Measurements from ENCODE around the gene TPRX1. TPM values are rescaled to one million over a fixed set of nuclear protein-coding genes. Genes with fewer than 3 reads are reported as not detected.

Gene TPRX1
- total and polyA plus RNA-seq, 2 donors (not counting 3 experiments of a cell fraction or from before 2014, with no cell fraction given): not detected

DNA sequence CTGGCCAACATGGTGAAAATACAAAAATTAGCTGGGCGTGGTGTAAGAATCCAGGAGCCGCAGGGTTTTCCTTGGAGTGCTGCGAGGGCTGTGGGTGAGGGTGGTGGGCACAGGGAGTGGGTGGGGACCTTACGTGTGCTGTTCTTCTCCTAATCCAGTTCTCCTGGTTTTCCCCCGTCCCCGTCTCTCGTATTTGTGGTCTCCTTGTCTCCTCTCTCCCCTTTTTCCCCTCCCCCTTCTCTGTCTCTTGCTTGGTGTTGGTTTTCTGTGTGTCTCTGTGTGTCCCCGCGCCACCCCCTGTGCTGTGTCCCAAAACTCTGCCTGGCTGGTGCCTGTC lies 24.2 kb downstream of the TPRX1 start:
- no peaks in the 10 kb centered on the region for H3K27me3 ChIP-seq (ENCODE audit: control insufficient read depth in 2 of 2, insufficient read depth in 2 of 2, low read length in 2 of 2)
- intact Hi-C loops (cut with micrococcal nuclease): no loop called here
- peaks cover 14% of the 10 kb centered on the region for H3K4me1 ChIP-seq (ENCODE audit: control insufficient read depth, extremely low read depth, insufficient read depth, low read length)
- H3K9me3 ChIP-seq (replicated peaks; ENCODE audit: control insufficient read depth, insufficient read depth, low read length): no peaks in the 10 kb centered on the region
- DNase-seq (ENCODE audit: low read depth, low spot score): no peak
- dilution Hi-C loops (cut with MboI; ENCODE audit: extremely low pct_ligation_motif_present, low sequenced_read_pairs): no loop called here
- H4K20me1 ChIP-seq (replicated peaks; ENCODE audit: control insufficient read depth, extremely low read depth, insufficient read depth, low read length): no peaks in the 10 kb centered on the region
- no peak for FAIRE-seq
- no peak overlapping the region for H3K27ac ChIP-seq (ENCODE audit: insufficient read depth, low read depth, low read length)
- no peaks in the 10 kb centered on the region for H3K9me1 ChIP-seq (replicated peaks; ENCODE audit: control insufficient read depth, extremely low read depth, insufficient read depth, low read length)
- no peak overlapping the region for H3K4me2 ChIP-seq (ENCODE audit: insufficient read depth, low read length)
- ChIA-PET POLR2A (no interaction called here), CTCF (interaction anchor here (1.1 to 1.4 kb wide), 3 partner anchors 9 to 68 kb away, joined by 5 to 7 read pairs (median 5); partner anchors contain the start of gene EHD2)
- H3K4me3 ChIP-seq (replicated peaks in 1 of 3; ENCODE audit: insufficient read depth in 1 of 3, low read depth in 1 of 3, low read length in 3 of 3): no peak overlapping the region
- no peak overlapping the region for H3K9ac ChIP-seq (replicated peaks; ENCODE audit: extremely low read depth, insufficient read depth, low read length)
- H2AFZ ChIP-seq (ENCODE audit: low read depth, low read length): no peak overlapping the region
- BruUV-seq (replicated peaks): no TSS peak
- no peak for TF ChIP-seq POLR2AphosphoS5 (IDR thresholded peaks at IDR 0.05; ENCODE audit: insufficient read depth, low read depth, low read length)
- no peak for TF ChIP-seq CTCF (IDR thresholded peaks at IDR 0.05; ENCODE audit: extremely low read depth in 1 of 2, insufficient read depth in 1 of 2, low read depth in 1 of 2, low read length in 2 of 2)
- TF ChIP-seq MAX (IDR thresholded peaks at IDR 0.05; ENCODE audit: insufficient read depth, insufficient read length): no peak
- TF ChIP-seq POLR2A (IDR thresholded peaks at IDR 0.05; ENCODE audit: low read depth, low read length): no peak
- no peak for TF ChIP-seq FOS (IDR thresholded peaks at IDR 0.05; ENCODE audit: borderline replicate concordance, insufficient read depth, low read length)
- no peak for TF ChIP-seq JUN (IDR thresholded peaks at IDR 0.05; ENCODE audit: borderline replicate concordance, insufficient read depth, insufficient read length, low read depth)
- TF ChIP-seq EZH2 (IDR thresholded peaks at IDR 0.05; ENCODE audit: borderline replicate concordance, low read depth, low read length, severe bottlenecking): no peak
- no peak for TF ChIP-seq MYC (IDR thresholded peaks at IDR 0.05; ENCODE audit: low read depth, low read length)
- no peak for TF ChIP-seq GATA2 (IDR thresholded peaks at IDR 0.05; ENCODE audit: insufficient read depth, insufficient read length, low read depth, low read length)
- H3K36me3 ChIP-seq (ENCODE audit: control insufficient read depth in 2 of 2, extremely low read depth in 1 of 2, insufficient read depth in 2 of 2, low read length in 2 of 2): peaks cover 3 to 21% of the 10 kb centered on the region in 2 experiments
- H3K79me2 ChIP-seq (ENCODE audit: control insufficient read depth, insufficient read depth, low read length): peaks cover 30% of the 10 kb centered on the region

Measured in endothelial cell of umbilical vein (primary cell).